Neuronal stem cell (in vitro differentiated cells): Measurements from ENCODE around the gene NR1H4.

Experiments used
- DNase-seq: peaks from one replicate; pipeline ENCODE4 v3.0.0-alpha.2; 2013; ENCODE audit warnings: low spot score
- H2AFZ ChIP-seq: one replicate; pipeline ENCODE4 v1.6.1; 2013; ENCODE audit warnings: mild to moderate bottlenecking, low read length, inconsistent platforms
- H2AK5ac ChIP-seq: 2 replicates; pipeline ENCODE4 v1.6.1; 2013; ENCODE audit warnings: low read depth, mild to moderate bottlenecking, inconsistent platforms, low read length, moderate library complexity, mixed read lengths
- H2BK120ac ChIP-seq: 2 replicates; pipeline ENCODE4 v1.6.1; 2013; ENCODE audit warnings: low read depth, mild to moderate bottlenecking, inconsistent platforms, low read length, moderate library complexity, mixed read lengths
- H2BK12ac ChIP-seq: one replicate; pipeline ENCODE4 v1.6.1; 2013; ENCODE audit warnings: low read length, inconsistent platforms
- H2BK15ac ChIP-seq: 2 replicates; pipeline ENCODE4 v1.6.1; 2013; ENCODE audit warnings: mild to moderate bottlenecking, low read length, inconsistent platforms, mixed read lengths
- H2BK5ac ChIP-seq: one replicate; pipeline ENCODE4 v1.6.1; 2013; ENCODE audit warnings: inconsistent platforms, mild to moderate bottlenecking, low read length, moderate library complexity
- H3K14ac ChIP-seq: one replicate; pipeline ENCODE4 v1.6.1; 2013; ENCODE audit warnings: low read length, inconsistent platforms
- H3K18ac ChIP-seq: 2 replicates; pipeline ENCODE4 v1.6.1; 2013; ENCODE audit warnings: low read length, inconsistent platforms
- H3K23ac ChIP-seq: 2 replicates; pipeline ENCODE4 v1.6.1; 2013; ENCODE audit warnings: low read depth, mild to moderate bottlenecking, mixed read lengths, low read length, inconsistent platforms; ENCODE audit not compliant: poor library complexity
- H3K27ac ChIP-seq: replicated peaks from 3 replicates; pipeline ENCODE4 v1.5.1; 2013; ENCODE audit warnings: low read length, inconsistent platforms
- H3K27me3 ChIP-seq, 3 experiments: 2 replicates each; pipeline ENCODE4 v1.6.1; 2013; ENCODE audit warnings: low read length in 3 of 3, mild to moderate bottlenecking in 2 of 3, inconsistent platforms in 1 of 3, low read depth in 1 of 3, mixed read lengths in 1 of 3, moderate library complexity in 1 of 3; ENCODE audit not compliant: control insufficient read depth in 3 of 3, insufficient read depth in 3 of 3
- H3K36me3 ChIP-seq, 2 donors: replicated peaks in 1 of 2; 2 replicates each; pipeline ENCODE4 v1.6.1; 2013; ENCODE audit warnings: low read length in 2 of 2; ENCODE audit not compliant: control insufficient read depth in 2 of 2, insufficient read depth in 2 of 2
- H3K4ac ChIP-seq: 2 replicates; pipeline ENCODE4 v1.6.1; 2013; ENCODE audit warnings: inconsistent platforms, mild to moderate bottlenecking, low read length, moderate library complexity
- H3K4me1 ChIP-seq, 2 donors: 1 replicate in 1 of 2; 2 replicates in 1 of 2; pipeline ENCODE4 v1.6.1; 2013; ENCODE audit warnings: low read length in 2 of 2, low read depth in 1 of 2; ENCODE audit not compliant: control insufficient read depth in 2 of 2, insufficient read depth in 1 of 2
- H3K4me2 ChIP-seq: one replicate; pipeline ENCODE4 v1.6.1; 2013; ENCODE audit warnings: mild to moderate bottlenecking, low read length, inconsistent platforms; ENCODE audit not compliant: insufficient read depth, poor library complexity, severe bottlenecking
- H3K4me3 ChIP-seq, 2 donors: 2 replicates each; pipeline ENCODE4 v1.5.1; 2013; ENCODE audit warnings: low read length in 2 of 2, mild to moderate bottlenecking in 2 of 2, inconsistent platforms in 1 of 2, moderate library complexity in 1 of 2
- H3K79me1 ChIP-seq: one replicate; pipeline ENCODE4 v1.6.1; 2013; ENCODE audit warnings: low read depth, mild to moderate bottlenecking, inconsistent platforms, low read length, moderate library complexity
- H3K9ac ChIP-seq: one replicate; pipeline ENCODE4 v1.6.1; 2013; ENCODE audit warnings: mild to moderate bottlenecking, low read depth, low read length, inconsistent platforms; ENCODE audit not compliant: poor library complexity
- H3K9me3 ChIP-seq, 2 donors: replicated peaks in 1 of 2; 2 replicates each; pipeline versions ENCODE3 to v1.6.1; 2013; ENCODE audit warnings: low read length in 2 of 2, mild to moderate bottlenecking in 2 of 2, inconsistent platforms in 1 of 2, low read depth in 1 of 2, mixed read lengths in 1 of 2, moderate library complexity in 1 of 2; ENCODE audit not compliant: control insufficient read depth in 2 of 2, insufficient read depth in 1 of 2
- H4K8ac ChIP-seq: one replicate; pipeline ENCODE4 v1.6.1; 2013; ENCODE audit warnings: low read depth, mild to moderate bottlenecking, inconsistent platforms, low read length, moderate library complexity
- H4K91ac ChIP-seq: one replicate; pipeline ENCODE4 v1.6.1; 2013; ENCODE audit warnings: low read length, low read depth, mild to moderate bottlenecking, inconsistent platforms; ENCODE audit not compliant: poor library complexity
- WGBS, 2 donors: extraction: QIAGEN DNeasy Blood & Tissue Kit; methylation state at CpG; one replicate each; pipeline ENCODE4 v1.1.7; 2013; ENCODE audit warnings: missing lambda C conversion rate in 2 of 2, mixed read lengths in 1 of 2; ENCODE audit not compliant: insufficient read length in 2 of 2, insufficient replicate concordance in 1 of 2; ENCODE audit errors: extremely low coverage in 2 of 2; 5-methylcytosine and 5-hydroxymethylcytosine counted together

Gene NR1H4

DNA sequence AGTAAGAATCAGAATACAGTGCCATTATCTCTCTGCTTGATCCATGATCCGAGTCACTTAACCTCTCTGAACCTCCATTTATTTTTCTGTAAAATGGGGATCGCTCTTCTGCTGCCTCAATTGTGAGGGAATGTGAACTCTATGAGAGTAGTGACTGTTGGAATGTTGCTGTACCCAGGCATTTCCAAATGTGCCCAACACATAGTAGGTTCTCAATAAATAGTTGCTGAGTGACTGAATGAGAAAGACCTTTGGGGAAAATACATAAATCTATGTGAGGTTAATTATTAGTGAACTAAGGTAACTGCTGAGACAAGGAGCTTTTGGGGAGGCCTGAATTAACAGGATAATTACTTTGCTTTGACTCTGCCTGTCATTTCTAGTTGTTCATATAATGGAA, 33.9 kb upstream of the NR1H4 start:
- Histone ChIP-seq H2AK5ac (no peak overlapping the region), H3K4me3 (no peak overlapping the region), H3K4ac (no peak overlapping the region), H4K91ac (no peak overlapping the region), H3K79me1 (no peaks in the 10 kb centered on the region), H3K18ac (no peak overlapping the region), H3K36me3 (no peaks in the 10 kb centered on the region), H3K23ac (no peak overlapping the region), H2BK12ac (no peak overlapping the region), H3K27me3 (no peaks in the 10 kb centered on the region), H3K4me1 (no peaks in the 10 kb centered on the region), H3K9me3 (no peaks in the 10 kb centered on the region), H4K8ac (no peak overlapping the region), H2AFZ (no peak overlapping the region), H2BK5ac (no peak overlapping the region), H3K9ac (no peak overlapping the region), H3K4me2 (no peak overlapping the region), H3K27ac (no peak overlapping the region), H2BK15ac (no peak overlapping the region), H3K14ac (no peak overlapping the region), H2BK120ac (no peak overlapping the region)
- WGBS, 2 donors, result no CpG with 5 or more reads among the region's 2 CpGs
- DNase-seq, result no peak

DNA sequence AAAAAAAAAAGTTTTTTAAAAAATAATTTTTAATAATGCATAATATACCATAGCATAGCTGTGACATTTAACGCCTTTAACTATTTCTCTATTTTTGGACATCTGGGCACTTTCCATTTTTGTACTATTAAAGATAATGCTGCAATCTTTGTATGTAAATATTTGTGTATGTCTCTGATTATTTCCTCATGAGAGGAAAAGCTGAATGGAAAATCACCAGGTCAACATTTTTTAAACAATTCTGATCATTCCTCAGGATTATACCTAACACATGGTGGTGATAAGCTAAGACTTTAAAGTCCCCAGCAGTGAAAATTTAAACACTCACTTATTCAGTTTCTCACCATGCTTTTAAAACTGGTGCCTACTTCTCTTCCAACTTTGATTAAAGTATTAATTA, 31.3 kb upstream of the NR1H4 start:
- no CpG with 5 or more reads among the region's 1 CpG for WGBS, 2 donors

DNA sequence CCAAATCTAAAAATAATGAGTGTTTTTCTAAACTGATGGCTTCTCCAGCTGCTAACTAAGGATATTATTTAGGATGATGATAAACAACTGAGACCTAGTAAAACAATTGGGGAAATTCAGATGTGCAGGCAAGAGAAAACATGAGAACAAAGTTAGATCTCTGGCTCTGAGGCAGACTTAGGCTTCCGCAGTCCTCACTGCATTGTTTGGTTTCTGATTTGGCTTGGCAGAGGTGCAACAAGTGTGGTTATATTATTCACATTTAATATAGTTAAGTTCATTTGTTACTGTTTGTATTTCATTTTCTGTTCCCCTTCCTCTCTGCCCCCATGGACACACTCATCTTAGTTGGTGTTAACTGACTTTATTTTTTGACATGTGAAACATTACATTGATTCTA, 30.2 kb upstream of the NR1H4 start:
- WGBS, 2 donors, result no CpG with 5 or more reads among the region's 1 CpG
- no peak overlapping the region for H3K18ac ChIP-seq

More for the DNA sequence above, 31.3 kb upstream of the NR1H4 start:
- H2BK12ac ChIP-seq, result no peak overlapping the region
- H2BK15ac ChIP-seq, result no peak overlapping the region
- H4K8ac ChIP-seq, result no peak overlapping the region
- no peak overlapping the region for H3K23ac ChIP-seq
- no peak overlapping the region for H2AFZ ChIP-seq
- no peaks in the 10 kb centered on the region for H3K79me1 ChIP-seq
- no peak overlapping the region for H3K18ac ChIP-seq
- H3K27ac ChIP-seq, result no peak overlapping the region
- no peaks in the 10 kb centered on the region for H3K36me3 ChIP-seq
- peaks cover 3 to 6% of the 10 kb centered on the region in 2 donors for H3K4me1 ChIP-seq
- no peak overlapping the region for H4K91ac ChIP-seq
- H3K14ac ChIP-seq, result no peak overlapping the region
- no peak overlapping the region for H2BK120ac ChIP-seq
- H3K27me3 ChIP-seq, result no peaks in the 10 kb centered on the region
- H3K4me2 ChIP-seq, result no peak overlapping the region
- no peak overlapping the region for H3K9ac ChIP-seq
- no peak overlapping the region for H2BK5ac ChIP-seq
- H3K4me3 ChIP-seq, result no peak overlapping the region
- no peak overlapping the region for H3K4ac ChIP-seq
- no peak for DNase-seq
- no peak overlapping the region for H2AK5ac ChIP-seq
- no peaks in the 10 kb centered on the region for H3K9me3 ChIP-seq

DNA sequence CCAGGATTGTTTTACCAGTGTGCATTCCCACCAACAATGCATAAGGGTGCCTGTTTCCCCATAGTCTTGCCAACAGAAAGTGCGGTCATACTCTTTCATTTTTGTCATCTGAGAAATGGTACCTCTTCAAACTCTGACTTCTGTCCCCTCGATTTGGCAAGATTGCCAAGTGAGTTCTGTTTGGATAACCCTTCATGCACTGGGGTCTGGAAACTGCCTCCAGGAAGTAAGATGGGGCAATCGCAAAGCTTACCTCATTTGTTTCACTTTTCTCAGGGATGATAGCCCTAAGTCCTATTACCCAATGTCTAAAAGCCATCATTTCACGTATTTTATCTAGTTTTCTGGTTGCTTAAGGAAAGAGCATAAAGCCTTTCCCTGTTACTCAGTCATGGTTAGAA, 28.6 kb upstream of the NR1H4 start:
- no peak overlapping the region for H3K14ac ChIP-seq
- WGBS, 2 donors, result no CpG with 5 or more reads among the region's 4 CpGs
- H2BK15ac ChIP-seq, result no peak overlapping the region
- no peaks in the 10 kb centered on the region for H3K27me3 ChIP-seq
- no peak overlapping the region for H3K9ac ChIP-seq
- no peak overlapping the region for H2AK5ac ChIP-seq
- no peak overlapping the region for H4K91ac ChIP-seq
- H2BK5ac ChIP-seq, result no peak overlapping the region
- peaks cover 4 to 9% of the 10 kb centered on the region in 2 donors for H3K4me1 ChIP-seq
- no peak overlapping the region for H2BK120ac ChIP-seq
- H3K9me3 ChIP-seq, result no peaks in the 10 kb centered on the region
- H2BK12ac ChIP-seq, result no peak overlapping the region
- H3K27ac ChIP-seq, result no peak overlapping the region
- H3K18ac ChIP-seq, result no peak overlapping the region
- H3K79me1 ChIP-seq, result no peaks in the 10 kb centered on the region
- H4K8ac ChIP-seq, result no peak overlapping the region
- no peak overlapping the region for H3K4ac ChIP-seq
- no peaks in the 10 kb centered on the region for H3K36me3 ChIP-seq
- H2AFZ ChIP-seq, result no peak overlapping the region
- no peak overlapping the region for H3K23ac ChIP-seq
- H3K4me3 ChIP-seq, result no peak overlapping the region
- DNase-seq, result no peak
- no peak overlapping the region for H3K4me2 ChIP-seq

More for the DNA sequence above, 30.2 kb upstream of the NR1H4 start:
- Histone ChIP-seq H4K91ac (no peak overlapping the region), H3K9me3 (no peaks in the 10 kb centered on the region), H3K36me3 (no peaks in the 10 kb centered on the region), H3K27ac (no peak overlapping the region), H3K14ac (no peak overlapping the region), H3K4me2 (no peak overlapping the region), H3K23ac (no peak overlapping the region), H2BK15ac (no peak overlapping the region), H3K27me3 (no peaks in the 10 kb centered on the region), H3K9ac (no peak overlapping the region), H2BK120ac (no peak overlapping the region), H2BK5ac (no peak overlapping the region), H4K8ac (no peak overlapping the region), H3K4me3 (no peak overlapping the region), H2AFZ (no peak overlapping the region), H3K4ac (no peak overlapping the region), H2BK12ac (no peak overlapping the region), H3K79me1 (no peaks in the 10 kb centered on the region), H3K4me1 (peaks cover 4 to 9% of the 10 kb centered on the region in 2 donors), H2AK5ac (no peak overlapping the region)
- DNase-seq, result no peak
